Parathyroid adenoma (tissue), 2 donors: ENCODE results near the gene CMC1.
A peak's percentile ranks its signal among the peaks of the same experiment; 100 is the strongest.

ENCODE experiments used
- H2AFZ ChIP-seq: fragments of 300-600 bp; sonication (generic); one replicate; pipeline ENCODE4 v1.7.0; 2017; ENCODE audit warnings: antibody characterized with exemption, mild to moderate bottlenecking
- H3K27ac ChIP-seq: fragments of 300-600 bp; sonication (generic); one replicate; pipeline ENCODE4 v1.7.0; 2017
- H3K27me3 ChIP-seq: fragments of 300-600 bp; sonication (generic); one replicate; pipeline ENCODE4 v1.7.0; 2017; ENCODE audit warnings: low read length; ENCODE audit not compliant: control insufficient read depth, insufficient read depth
- H3K36me3 ChIP-seq: fragments of 300-600 bp; sonication (generic); one replicate; pipeline ENCODE4 v1.7.0; 2017; ENCODE audit warnings: low read length; ENCODE audit not compliant: control insufficient read depth, insufficient read depth
- H3K4me1 ChIP-seq: fragments of 300-600 bp; sonication (generic); one replicate; pipeline ENCODE4 v1.7.0; 2017; ENCODE audit warnings: control low read depth
- H3K4me2 ChIP-seq: fragments of 300-600 bp; sonication (generic); one replicate; pipeline ENCODE4 v1.7.0; 2017; ENCODE audit warnings: low read length
- H3K4me3 ChIP-seq: fragments of 300-600 bp; sonication (generic); one replicate; pipeline ENCODE4 v1.7.0; 2017; ENCODE audit warnings: low read depth, low read length
- H3K79me2 ChIP-seq: fragments of 300-600 bp; sonication (generic); one replicate; pipeline ENCODE4 v1.7.0; 2017; ENCODE audit warnings: control low read depth
- H3K9ac ChIP-seq: fragments of 300-600 bp; sonication (generic); one replicate; pipeline ENCODE4 v1.7.0; 2017; ENCODE audit warnings: mild to moderate bottlenecking
- H3K9me3 ChIP-seq: fragments of 300-600 bp; sonication (generic); one replicate; pipeline ENCODE4 v1.7.0; 2017; ENCODE audit warnings: low read length; ENCODE audit not compliant: control insufficient read depth
- CTCF ChIP-seq: fragments of 300-600 bp; sonication (generic); IDR thresholded peaks from one replicate; pipeline ENCODE4 v1.7.0; 2017; ENCODE audit warnings: antibody characterized with exemption, mild to moderate bottlenecking
- donor health status: primary hyperparathyroidism.

The CMC1 gene

DNA sequence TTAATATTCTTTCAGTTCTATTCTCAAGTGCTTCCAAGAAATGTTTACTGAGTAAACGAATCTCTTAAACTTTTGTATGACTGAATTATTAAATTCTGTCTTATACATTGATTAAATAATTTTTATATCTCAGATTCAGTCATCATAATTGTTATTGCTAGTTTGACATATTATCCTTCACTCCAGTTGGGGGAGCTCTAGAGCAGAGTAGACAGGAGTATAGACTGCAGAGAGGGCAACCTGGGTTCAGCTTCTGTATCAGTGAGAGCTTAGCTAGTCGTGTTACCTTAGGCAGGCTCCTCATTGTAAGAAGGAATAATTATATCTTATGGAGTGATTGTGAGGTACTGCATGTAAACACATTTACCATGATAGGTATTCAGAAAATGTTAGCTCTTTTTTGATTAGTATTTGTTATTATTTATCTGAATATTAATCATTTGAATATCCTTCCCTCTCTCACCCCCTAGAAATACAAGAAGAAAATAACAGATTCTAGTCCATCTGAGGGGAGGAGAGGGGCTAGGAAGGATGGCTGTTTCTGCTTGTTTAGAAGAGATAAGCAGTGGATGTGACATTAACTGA lies 76.1 kb downstream of the CMC1 start:
- Histone ChIP-seq H3K4me3 (no peak overlapping the region), H3K36me3 (no peaks in the 10 kb centered on the region), H3K9me3 (no peaks in the 10 kb centered on the region), H3K27ac (no peak overlapping the region), H3K4me1 (no peaks in the 10 kb centered on the region), H3K27me3 (no peaks in the 10 kb centered on the region), H3K79me2 (no peaks in the 10 kb centered on the region), H3K9ac (no peak overlapping the region), H2AFZ (no peak overlapping the region), H3K4me2 (no peak overlapping the region)
- TF ChIP-seq CTCF: peak; percentile 53

DNA sequence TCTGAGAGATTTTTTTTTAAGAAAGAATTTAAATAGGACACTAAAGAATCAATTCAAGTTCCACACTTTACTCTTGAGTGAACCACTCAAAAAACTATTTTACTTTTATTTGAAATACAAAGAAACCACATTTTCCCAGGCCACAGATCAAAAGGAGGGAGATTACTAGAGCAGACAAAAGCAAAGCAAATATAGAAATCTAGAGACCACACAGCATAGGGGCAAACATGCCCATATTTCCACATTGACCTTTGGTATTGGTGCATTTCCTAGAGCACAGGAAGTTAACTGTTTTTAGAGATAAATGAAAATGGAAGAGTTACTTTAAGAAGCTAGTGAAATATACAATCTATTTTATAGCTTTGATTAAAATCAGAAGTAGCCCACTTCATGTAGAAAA lies 79.6 kb downstream of the CMC1 start:
- no peaks in the 10 kb centered on the region for H3K36me3 ChIP-seq
- H3K4me1 ChIP-seq: no peaks in the 10 kb centered on the region
- no peak overlapping the region for H2AFZ ChIP-seq
- H3K4me2 ChIP-seq: no peak overlapping the region
- no peaks in the 10 kb centered on the region for H3K9me3 ChIP-seq
- no peak overlapping the region for H3K27ac ChIP-seq
- no peak for TF ChIP-seq CTCF
- H3K4me3 ChIP-seq: no peak overlapping the region
- H3K79me2 ChIP-seq: no peaks in the 10 kb centered on the region
- no peaks in the 10 kb centered on the region for H3K27me3 ChIP-seq
- H3K9ac ChIP-seq: no peak overlapping the region

DNA sequence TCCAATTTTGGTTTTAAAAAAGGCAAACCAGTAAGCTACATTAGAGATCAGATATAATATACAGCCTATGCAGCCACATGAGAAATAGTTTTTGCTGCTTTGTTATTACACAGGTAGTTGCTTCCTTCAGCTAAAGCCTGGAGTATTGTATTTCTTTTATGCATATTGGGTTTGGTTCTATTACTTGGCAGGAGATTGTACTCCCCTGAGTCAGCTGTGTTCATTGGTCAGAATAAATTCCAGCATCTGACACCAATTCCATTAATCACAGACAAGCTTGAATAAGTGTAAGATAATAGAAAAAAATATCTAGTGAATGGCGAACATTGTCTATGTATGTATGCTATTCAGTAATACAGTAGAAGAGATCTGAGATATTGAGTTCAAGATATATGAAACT lies 81.0 kb downstream of the CMC1 start:
- Histone ChIP-seq H3K79me2 (no peaks in the 10 kb centered on the region), H3K27ac (no peak overlapping the region), H3K36me3 (no peaks in the 10 kb centered on the region), H3K4me3 (no peak overlapping the region), H3K4me1 (no peaks in the 10 kb centered on the region), H3K9ac (no peak overlapping the region), H3K9me3 (no peaks in the 10 kb centered on the region), H3K4me2 (no peak overlapping the region), H2AFZ (no peak overlapping the region), H3K27me3 (no peaks in the 10 kb centered on the region)
- TF ChIP-seq CTCF: no peak

DNA sequence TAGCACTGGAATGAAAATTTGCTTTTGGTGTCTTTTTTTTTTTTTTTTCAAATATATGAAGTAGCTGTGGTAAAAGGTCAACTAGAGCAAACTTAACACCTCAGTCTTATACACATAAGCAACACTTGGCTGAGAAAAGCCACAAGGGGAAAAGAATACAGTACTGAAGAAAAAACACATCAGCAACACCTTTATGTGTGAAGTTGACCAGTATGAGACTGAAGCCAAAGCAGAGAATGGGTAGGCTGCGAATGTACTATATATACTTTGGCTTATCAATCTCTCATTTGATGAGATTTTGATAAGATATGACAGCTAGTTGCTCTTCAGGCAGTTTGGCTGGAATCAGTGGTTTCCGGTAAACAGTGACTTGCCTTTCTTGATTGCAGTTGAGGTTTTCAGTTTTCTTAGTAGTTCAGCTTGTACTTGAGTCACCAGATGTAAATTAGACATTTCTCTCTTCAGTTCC lies 85.1 kb downstream of the CMC1 start:
- no peak overlapping the region for H3K27ac ChIP-seq
- no peaks in the 10 kb centered on the region for H3K27me3 ChIP-seq
- no peaks in the 10 kb centered on the region for H3K36me3 ChIP-seq

More for the DNA sequence above, 85.1 kb downstream of the CMC1 start:
- H3K4me3 ChIP-seq: no peak overlapping the region
- TF ChIP-seq CTCF: no peak
- H3K9me3 ChIP-seq: no peaks in the 10 kb centered on the region
- no peak overlapping the region for H2AFZ ChIP-seq
- H3K4me1 ChIP-seq: no peaks in the 10 kb centered on the region
- no peak overlapping the region for H3K9ac ChIP-seq
- no peak overlapping the region for H3K4me2 ChIP-seq
- no peaks in the 10 kb centered on the region for H3K79me2 ChIP-seq
